GM12891 (cell line): Measurements from ENCODE around the gene ALDH5A1.
A peak's percentile ranks its signal among the peaks of the same experiment; 100 is the strongest.

Experiments used
- DNase-seq: peaks from one replicate; pipeline ENCODE4 v3.0.0; 2011; ENCODE audit warnings: low spot score; ENCODE audit not compliant: insufficient read length
- FAIRE-seq: peaks from 2 replicates; lab custom pipeline; 2011; peaks lifted over from hg19 to GRCh38; lab: Jason Lieb, UNC
- PAX5 ChIP-seq: IDR thresholded peaks from 2 replicates; pipeline ENCODE4 v1.6.1; 2011; ENCODE audit warnings: low read length, moderate library complexity, mild to moderate bottlenecking; ENCODE audit not compliant: insufficient read depth, severe bottlenecking
- POLR2A ChIP-seq: IDR thresholded peaks from 2 replicates; pipeline ENCODE4 v1.6.1; 2011; ENCODE audit warnings: low read depth, low read length, control low read depth
- POLR2AphosphoS5 ChIP-seq: IDR thresholded peaks from 2 replicates; pipeline ENCODE4 v1.6.1; 2011; ENCODE audit warnings: low read depth, low read length, control low read depth
- POU2F2 ChIP-seq: IDR thresholded peaks from 2 replicates; pipeline ENCODE4 v1.6.1; 2011; ENCODE audit warnings: low read depth, mild to moderate bottlenecking, control low read depth, low read length, moderate library complexity
- SPI1 ChIP-seq: IDR thresholded peaks from 2 replicates; pipeline ENCODE4 v1.6.1; 2011; ENCODE audit warnings: low read depth, low read length, control low read depth
- TAF1 ChIP-seq: IDR thresholded peaks from 2 replicates; pipeline ENCODE4 v1.6.1; 2011; ENCODE audit warnings: low read depth, low read length, control low read depth

Gene ALDH5A1

DNA sequence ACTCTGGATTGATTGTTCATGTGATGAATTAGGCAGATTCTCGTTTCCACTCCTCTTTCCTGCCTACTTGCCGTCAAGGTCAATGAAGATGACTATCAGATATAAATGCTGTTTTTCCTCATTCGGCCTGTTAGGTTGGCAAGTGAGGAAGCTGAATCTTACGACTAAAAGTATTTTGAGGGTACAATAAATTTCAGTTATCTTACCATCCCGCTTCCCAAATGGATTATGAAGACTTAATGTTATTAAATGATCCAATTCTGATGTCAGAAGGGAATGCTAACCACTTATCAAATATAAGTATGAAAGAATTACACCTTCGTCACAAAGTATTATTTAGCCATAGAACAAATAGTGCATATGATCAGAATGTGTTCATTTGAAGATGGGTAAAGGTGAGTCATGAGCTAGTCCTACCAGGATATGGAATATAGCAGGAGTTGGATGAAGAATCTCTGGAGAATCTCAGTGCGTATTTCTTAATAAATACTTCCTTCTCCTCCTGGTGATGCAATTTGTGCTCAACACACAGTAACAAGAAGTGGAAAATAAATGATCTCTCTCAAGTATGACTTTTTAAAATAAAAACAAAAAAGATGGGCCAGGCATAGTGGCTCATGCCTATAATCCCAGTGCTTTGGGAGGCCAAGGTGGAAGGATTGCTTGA is 10.0 kb upstream of the ALDH5A1 start:
- DNase-seq (no peak), FAIRE-seq (no peak)
- TF ChIP-seq POLR2AphosphoS5 (no peak), POLR2A (no peak), SPI1 (no peak), TAF1 (no peak), PAX5 (no peak)

DNA sequence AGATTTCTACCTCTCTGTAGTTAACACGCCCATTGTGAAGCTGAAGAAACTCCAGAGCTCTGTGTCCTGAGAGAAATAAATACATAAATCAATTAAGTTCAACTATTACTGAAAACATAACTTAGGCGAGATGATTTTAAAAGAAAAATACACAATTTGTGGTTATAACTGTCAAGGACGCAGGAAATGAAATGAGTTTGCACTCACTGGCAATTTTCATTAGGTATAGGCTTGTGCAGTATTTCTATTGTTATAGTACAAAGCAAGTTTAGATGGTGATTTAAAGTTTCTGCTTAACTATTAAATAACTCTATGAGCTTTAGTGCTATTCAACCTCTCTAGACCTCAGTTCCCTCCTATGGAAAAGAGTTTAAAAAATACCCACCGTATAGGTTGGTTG is 8.7 kb upstream of the ALDH5A1 start:
- FAIRE-seq (peak; percentile 5), DNase-seq (no peak)
- TF ChIP-seq POLR2A (no peak), TAF1 (no peak), POLR2AphosphoS5 (no peak), PAX5 (no peak)

DNA sequence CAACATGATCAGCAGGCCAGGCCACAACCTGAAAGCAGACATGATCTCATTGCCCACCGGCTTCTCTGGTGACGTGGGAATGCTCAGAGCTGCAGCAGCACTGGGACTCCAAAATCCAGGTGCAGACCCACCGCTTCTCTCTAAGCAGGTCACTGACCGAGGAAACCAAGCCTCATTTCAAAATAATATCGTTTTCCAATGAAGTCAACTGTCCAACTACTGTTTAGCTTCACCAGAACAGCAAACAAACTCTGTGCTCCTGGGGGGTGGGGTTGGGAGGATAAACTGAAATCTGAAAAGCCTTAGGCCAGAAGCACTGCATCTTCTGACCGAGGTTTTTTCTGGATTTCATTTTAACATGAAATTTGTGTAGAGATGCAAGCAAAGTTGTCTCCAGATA is 5.3 kb upstream of the ALDH5A1 start, which contains the start of gene GPLD1:
Gene GPLD1, minus strand, starts transcription at position 109 of the 400 bp plus-strand sequence. Its CDS starts 67 bp downstream, at position 42.
- TF ChIP-seq POLR2AphosphoS5, result no peak
- TF ChIP-seq PAX5, result no peak
- no peak for DNase-seq
- no peak for FAIRE-seq

DNA sequence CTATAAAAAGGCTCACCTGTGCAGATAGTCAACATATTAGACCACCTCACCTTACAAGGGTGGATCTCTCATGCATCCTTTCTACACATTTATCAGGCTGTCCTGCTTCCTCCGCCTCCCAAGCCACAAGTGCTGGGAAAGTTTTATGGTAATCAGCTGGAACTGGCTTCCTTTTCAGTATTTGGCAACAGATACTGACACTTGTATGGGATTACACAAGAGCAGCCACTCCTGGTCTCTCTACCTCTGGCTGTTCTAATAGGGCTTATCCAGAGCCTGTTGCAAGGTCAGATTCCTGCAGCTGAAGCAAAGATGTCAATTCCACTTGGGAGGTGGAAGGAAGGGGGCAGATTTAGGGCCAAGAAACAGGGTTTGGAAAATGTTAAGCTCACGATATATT is 4.9 kb upstream of the ALDH5A1 start:
- no peak for FAIRE-seq
- TF ChIP-seq TAF1 (no peak), POLR2A (no peak), SPI1 (no peak), PAX5 (no peak), POU2F2 (no peak), POLR2AphosphoS5 (no peak)
- DNase-seq, result no peak

DNA sequence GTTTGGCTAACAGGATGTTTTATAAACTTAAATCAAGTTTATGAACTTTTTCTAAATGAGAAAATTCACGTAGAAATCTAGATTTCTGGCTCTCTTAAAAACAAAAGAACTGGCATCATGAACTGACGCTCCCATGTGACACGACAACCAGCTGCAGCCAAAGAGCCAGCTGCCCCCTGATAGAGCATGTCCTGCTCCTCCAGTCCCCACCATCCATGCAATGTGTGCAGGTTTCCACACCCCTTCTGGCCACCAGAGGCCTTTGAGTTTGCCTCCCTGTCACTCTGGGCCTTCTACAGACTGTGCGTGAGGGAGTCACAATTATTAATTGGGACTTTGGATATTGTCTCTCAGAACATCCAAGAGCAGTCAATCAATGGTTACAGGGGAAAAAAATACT is 3.8 kb upstream of the ALDH5A1 start:
- TF ChIP-seq POU2F2 (no peak), SPI1 (no peak), TAF1 (no peak), POLR2AphosphoS5 (no peak), POLR2A (no peak), PAX5 (no peak)
- no peak for FAIRE-seq
- DNase-seq, result no peak

DNA sequence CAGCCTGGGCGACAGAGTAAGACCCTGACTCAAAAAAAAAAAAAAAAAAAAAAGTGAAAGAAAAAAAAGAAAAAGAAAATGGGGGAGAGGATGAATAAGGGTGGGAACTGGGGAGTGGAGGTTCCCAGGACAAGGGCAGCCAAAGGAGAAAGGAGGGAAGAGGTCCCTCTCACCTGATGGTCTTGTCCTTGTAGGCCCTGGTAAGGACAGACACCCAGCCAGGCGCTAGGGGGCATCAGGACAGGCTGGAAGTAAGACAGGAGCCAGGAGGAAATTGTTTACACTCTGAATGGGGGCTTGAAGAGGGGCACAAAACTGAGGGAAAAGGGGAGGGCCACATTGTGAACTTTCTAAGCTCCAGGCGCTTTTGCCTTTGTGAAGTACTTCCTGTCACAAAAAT is 2.3 kb upstream of the ALDH5A1 start:
- TF ChIP-seq POU2F2 (no peak), POLR2A (no peak), POLR2AphosphoS5 (no peak), PAX5 (no peak), SPI1 (no peak), TAF1 (no peak)
- DNase-seq (no peak), FAIRE-seq (no peak)

DNA sequence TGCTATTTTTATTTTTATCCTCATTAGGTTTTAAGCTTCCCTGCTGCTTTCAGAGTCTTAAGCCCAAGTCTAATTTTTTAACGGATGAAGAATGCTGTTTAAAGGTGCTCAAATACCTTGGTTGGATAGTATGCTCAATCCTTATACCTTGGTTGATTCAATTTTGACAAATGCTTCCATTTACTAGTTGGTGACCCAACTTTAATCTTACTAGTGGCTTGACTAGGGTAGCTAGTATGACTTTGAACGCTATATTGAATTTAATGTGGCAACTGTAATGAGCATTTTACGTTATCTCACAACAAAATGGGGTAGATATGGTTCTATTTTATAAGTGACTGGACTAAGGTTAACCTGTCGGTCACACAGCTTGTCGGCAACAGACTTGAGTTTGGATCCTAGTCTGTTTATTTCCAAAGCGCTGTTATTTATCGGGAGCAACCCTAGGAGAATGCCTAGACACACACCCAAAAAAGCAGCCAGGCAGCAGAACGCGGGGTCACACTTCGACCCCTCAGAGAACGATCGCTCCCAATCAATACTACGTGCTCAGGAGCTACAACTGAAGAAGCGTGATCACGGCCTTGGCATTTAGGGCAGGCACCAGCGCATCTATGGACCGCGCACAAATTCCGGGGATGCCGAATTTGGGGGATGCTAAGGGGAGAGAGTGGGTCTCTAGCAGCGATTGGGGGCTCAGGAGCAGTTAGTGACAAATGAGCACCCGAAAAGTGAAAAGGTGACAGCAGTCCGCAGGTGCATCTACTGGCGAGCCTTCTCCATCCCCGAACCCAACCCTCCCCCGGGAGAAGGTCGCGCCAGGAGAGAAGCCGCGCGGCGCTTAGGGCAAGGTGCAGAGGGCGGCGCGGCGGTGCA is 586 bp upstream of the ALDH5A1 start:
- no peak for TF ChIP-seq POU2F2
- TF ChIP-seq SPI1, result no peak
- no peak for TF ChIP-seq TAF1
- no peak for TF ChIP-seq PAX5
- no peak for TF ChIP-seq POLR2AphosphoS5
- TF ChIP-seq POLR2A, result no peak
- no peak for DNase-seq
- no peak for FAIRE-seq

DNA sequence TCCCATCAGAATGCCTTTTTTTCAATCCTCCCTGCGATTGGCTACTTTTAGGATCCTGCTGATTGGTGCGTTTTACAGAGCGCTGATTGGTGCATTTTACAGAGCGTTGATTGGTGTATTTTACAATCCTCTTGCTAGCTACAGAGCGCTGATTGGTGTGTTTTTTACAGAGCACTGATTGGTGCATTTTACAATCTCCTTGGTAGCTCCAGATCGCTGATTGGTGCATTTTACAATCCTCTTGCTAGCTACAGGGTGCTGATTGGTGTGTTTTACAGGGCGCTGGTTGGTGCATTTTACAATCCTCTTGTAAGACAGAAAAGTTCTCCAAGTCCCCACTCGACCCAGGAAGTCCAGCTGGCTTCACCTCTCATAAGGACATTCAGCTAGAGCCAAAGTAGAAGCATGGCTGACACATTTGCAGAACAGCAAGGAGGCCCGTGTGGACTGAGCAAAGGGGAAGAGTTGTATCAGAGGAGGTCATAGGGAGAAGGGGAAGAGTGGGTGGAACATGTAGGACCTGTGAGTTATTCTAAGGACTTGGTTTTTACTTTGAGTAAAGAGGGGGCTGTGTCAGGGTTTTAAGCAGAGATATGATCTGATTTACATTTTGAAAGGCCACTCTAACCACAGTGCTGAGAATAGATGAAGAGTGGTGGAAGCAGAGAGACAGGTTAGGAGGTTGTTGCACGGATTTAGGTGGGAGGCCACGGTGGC is 2.6 kb downstream of the ALDH5A1 start:
- TF ChIP-seq POU2F2 (peak; percentile 61; the same call in 1 of the 2 replicates), SPI1 (peak; percentile 21; the same call in 1 of the 2 replicates), TAF1 (no peak)
- DNase-seq, result no peak
- peak; percentile 78 for FAIRE-seq

DNA sequence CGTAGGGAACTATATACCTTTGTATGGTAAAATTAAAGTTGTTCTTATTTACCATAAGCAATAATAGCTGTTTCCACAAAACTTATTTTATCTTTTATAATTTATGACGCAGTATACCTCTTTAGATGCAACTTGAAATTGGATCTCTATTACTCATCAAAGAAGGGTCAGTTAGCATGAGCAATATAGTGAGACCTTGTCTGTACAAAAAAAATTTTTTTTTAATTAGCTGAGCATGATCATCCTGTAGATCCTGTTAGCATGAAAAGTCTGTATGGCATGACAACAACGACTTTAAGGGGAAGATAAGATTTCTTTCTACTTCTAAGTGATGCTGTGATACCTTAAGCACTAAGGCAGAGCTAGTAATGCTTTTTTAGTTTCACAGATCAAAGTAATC is 5.9 kb downstream of the ALDH5A1 start:
- no peak for DNase-seq
- TF ChIP-seq POLR2A (no peak), POLR2AphosphoS5 (no peak), PAX5 (no peak)
- FAIRE-seq, result peak; percentile 13

DNA sequence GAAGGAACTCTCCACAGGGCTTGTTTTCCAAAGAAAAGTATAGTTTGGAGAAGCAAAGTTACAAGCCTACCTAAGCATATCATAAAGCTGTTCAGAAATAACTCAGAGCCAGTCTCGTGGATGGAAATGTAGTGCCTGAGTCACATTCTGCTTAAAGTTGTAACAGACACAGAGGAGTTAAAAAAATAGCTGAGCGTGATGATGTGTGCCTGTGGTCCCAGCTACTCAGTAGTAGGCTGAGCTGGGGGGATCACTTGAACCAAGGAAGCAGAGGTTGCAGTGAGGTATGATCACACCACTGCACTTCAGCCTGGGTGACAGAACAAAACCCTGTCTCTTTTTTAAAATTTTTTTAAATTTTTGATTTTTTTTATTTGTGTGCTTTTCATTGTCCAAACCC is 6.6 kb downstream of the ALDH5A1 start:
- DNase-seq (no peak), FAIRE-seq (no peak)
- no peak for TF ChIP-seq TAF1
- TF ChIP-seq POLR2A, result no peak
- TF ChIP-seq PAX5, result no peak
- TF ChIP-seq POLR2AphosphoS5, result no peak
- no peak for TF ChIP-seq POU2F2
- TF ChIP-seq SPI1, result no peak

DNA sequence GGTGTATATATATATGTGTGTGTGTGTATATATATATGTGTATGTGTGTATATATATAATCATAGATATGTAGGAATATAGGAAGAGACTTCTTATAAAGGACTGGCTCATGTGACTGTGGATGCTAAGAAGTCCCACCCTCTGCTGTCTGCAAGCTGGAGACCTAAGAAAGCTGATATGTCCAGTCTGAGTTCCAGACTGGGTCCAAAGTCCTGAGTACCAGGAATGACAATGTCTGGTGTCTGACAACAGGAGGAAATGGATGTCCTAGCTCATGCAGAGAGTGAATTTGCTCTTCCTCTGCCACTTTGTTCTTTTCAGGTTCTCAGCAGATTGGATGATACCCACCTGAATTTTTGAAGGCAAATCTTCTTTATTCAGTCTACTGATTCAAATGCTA is 7.1 kb downstream of the ALDH5A1 start:
- DNase-seq, result no peak
- no peak for FAIRE-seq
- no peak for TF ChIP-seq TAF1
- TF ChIP-seq PAX5, result no peak
- no peak for TF ChIP-seq POLR2A
- TF ChIP-seq POU2F2, result no peak
- TF ChIP-seq POLR2AphosphoS5, result no peak
